Stimulated activated CD4-positive, alpha-beta T cell treated with anti-CD3 and anti-CD28 coated beads, Interleukin-15, amount 100 ng/mL, for 48 hours (primary cell): ENCODE results near the gene TBC1D25.

Source experiments
- DNase-seq, 2 donors: peaks; one replicate each; pipeline ENCODE4 v3.0.0-alpha.2; 2020; ENCODE audit warnings: low read depth in 2 of 2

TBC1D25 gene, protein sequence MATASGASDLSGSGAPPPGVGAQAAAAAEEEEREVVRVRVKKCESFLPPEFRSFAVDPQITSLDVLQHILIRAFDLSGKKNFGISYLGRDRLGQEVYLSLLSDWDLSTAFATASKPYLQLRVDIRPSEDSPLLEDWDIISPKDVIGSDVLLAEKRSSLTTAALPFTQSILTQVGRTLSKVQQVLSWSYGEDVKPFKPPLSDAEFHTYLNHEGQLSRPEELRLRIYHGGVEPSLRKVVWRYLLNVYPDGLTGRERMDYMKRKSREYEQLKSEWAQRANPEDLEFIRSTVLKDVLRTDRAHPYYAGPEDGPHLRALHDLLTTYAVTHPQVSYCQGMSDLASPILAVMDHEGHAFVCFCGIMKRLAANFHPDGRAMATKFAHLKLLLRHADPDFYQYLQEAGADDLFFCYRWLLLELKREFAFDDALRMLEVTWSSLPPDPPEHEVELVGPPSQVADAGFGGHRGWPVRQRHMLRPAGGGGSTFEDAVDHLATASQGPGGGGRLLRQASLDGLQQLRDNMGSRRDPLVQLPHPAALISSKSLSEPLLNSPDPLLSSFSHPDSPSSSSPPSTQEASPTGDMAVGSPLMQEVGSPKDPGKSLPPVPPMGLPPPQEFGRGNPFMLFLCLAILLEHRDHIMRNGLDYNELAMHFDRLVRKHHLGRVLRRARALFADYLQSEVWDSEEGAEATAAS

GRCh38 chrX:48539345-48540027 lies at the start of gene TBC1D25:
Gene TBC1D25, plus strand, starts transcription at chrX:48539714. Its CDS starts 84 bp downstream, at chrX:48539798.
- DNase-seq: peak; percentile 94 to 95

- DNase-seq: no peak
These were observed 49.6 kb upstream of the TBC1D25 start for GRCh38 chrX:48489892-48490291.

DNA sequence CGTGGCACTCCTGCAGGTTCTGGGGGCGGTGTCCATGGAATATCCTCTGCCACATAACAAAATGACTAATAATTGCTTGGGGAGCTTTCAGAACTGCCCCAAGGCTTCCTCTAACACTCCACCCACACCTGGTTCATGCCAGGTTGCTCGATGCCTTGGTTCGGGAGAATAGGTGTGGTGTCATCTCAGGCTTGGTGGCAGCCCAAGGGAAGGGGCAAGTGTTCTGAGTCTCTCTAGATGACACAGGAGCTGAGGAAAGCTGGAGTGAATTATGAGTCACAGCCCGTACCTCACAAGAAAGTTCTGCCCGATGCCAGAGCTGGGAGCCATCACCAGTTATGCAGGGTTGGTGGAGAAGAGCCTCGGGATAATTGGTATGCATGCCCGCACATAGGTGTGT lies 48.9 kb upstream of the TBC1D25 start:
- DNase-seq: no peak

- DNase-seq: no peak
These were observed 47.7 kb upstream of the TBC1D25 start for GRCh38 chrX:48491809-48492208.

DNA sequence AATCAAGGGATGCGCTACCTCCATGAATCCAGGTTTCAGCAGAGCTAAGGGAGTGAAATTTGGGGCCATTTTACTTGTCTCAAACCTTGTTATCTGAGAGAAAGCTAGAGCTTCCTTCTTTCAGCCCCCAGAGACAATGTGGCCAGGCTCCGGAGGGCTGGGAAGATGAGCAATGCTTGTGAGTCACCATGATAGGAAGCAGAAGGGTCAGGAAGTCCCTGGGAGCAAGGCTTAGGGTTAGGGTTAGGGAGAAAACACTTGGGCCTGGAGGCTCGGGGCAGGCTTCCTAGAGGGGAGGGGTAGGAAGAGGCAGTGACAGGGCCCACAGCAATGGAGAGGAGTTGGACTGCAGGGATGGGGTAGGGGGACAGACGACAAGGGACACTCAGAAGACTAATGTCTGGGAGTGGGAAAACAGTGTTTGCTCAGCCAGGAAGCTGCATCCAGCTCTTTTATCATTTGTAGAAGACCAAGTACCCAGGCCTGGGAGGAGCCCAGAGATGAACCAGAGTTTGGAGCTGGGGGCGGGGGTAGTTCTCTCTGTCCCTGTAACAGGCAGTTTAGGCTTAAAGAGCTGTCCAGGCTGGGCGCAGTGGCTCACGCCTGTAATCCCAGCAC lies 47.1 kb upstream of the TBC1D25 start:
- DNase-seq: no peak

- DNase-seq: no peak
These were observed 45.6 kb upstream of the TBC1D25 start for GRCh38 chrX:48493890-48494364.

GRCh38 chrX:48496660-48497059 lies 42.9 kb upstream of the TBC1D25 start:
- no peak for DNase-seq

DNA sequence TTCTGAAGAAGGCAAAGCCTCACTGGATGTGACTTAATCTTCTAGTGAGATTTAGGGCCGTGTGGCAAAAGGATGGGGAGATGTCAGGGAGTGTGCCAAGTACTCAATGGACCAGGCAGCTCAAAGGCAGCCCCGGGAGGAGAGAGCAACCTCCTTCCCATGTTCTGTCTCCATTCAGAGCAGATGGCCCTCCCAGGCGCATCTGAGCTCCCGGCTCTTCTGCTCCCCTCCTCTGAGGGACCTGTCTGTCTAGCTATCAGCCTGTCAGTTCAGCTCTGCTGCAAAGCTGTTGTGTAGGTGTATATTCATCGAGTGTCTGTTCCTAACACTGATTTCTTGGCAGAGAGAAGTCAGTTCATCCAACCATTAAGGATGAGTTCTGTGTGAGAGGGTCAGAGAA lies 41.6 kb upstream of the TBC1D25 start:
- no peak for DNase-seq

DNA sequence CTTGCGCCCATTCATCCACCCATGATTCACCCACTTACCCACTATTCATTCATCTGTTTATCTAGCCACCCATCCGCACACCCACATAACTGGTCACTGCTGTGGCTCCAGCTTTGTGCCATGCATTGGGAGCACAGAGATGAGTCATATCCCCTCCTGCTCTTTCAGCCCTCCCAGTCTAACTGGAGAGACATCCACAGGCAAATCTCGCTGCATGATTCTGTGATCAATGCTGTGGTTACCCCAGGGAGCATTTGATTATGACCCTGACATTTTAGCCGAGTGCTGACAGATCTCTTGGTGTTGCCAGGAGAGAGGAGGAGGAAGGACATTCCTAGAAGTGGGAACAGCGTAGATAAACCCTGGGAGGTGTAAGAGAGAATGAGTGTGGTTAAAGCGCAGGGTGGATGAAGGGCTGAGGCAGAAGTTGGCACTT lies 41.1 kb upstream of the TBC1D25 start:
- no peak for DNase-seq

DNA sequence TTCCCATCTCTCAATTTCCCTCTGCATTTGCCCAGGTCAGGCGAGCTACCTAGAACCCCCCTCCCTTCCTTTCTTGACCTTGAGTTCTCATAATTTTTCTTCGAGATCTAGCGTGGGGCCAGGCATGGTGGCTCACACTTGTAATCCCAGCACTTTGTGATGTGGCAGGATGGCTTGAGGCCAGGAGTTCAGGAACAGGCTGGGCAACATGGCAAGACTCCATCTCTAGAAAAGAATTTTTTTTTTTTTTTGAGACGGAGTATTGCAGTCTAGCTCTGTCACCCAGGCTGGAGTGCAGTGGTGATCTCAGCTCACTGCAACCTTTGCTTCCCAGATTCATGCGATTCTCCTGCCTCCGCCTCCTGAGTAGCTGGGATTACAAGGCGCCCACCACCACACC lies 35.3 kb upstream of the TBC1D25 start:
- DNase-seq: no peak

DNA sequence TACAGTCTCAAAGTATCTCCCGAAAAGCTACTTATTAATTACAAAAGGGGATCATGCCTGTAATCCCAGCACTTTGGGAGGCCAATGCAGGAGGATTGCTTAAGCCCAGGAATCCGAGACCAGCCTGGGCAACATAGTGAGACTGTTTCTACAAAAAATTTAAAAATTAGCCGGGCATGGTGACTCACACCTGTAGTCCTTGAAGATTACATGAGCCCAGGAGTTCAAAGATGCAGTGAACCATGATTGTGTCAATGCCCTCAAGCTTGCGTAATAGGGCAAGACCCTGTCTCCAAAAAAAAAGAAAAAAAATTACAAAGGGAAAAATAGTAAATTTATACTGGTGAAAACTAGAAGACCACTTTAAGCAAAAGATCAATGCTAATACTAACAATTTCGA lies 34.0 kb upstream of the TBC1D25 start:
- DNase-seq: no peak

DNA sequence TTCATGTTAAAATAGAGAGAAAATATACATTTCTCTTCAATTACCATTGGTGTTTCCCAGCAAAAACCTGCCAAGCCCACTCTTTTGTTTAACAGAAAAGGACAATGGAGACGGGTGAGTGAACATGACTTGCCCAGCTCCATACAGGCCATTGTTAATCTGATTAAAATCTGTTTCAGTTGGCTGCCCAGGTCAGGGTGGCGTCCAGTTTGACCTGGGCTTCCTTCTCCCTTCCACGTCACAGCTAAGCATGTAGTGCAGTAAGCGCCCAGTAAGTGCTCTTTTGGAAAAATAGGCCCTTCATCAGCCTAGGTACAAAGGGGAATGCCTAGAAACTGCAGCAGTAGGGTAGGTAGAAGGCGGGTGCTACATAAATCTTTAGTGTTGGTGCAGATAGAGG lies 32.3 kb upstream of the TBC1D25 start:
- no peak for DNase-seq

- peak; percentile 59 to 76 for DNase-seq
These were observed 30.9 kb upstream of the TBC1D25 start, which contains the start of gene PORCN for GRCh38 chrX:48508400-48509244. Gene PORCN, plus strand, starts transcription at chrX:48508992. Its CDS starts 829 bp downstream, at chrX:48509821.

GRCh38 chrX:48509245-48509590 lies 30.3 kb upstream of the TBC1D25 start:
- no peak for DNase-seq

DNA sequence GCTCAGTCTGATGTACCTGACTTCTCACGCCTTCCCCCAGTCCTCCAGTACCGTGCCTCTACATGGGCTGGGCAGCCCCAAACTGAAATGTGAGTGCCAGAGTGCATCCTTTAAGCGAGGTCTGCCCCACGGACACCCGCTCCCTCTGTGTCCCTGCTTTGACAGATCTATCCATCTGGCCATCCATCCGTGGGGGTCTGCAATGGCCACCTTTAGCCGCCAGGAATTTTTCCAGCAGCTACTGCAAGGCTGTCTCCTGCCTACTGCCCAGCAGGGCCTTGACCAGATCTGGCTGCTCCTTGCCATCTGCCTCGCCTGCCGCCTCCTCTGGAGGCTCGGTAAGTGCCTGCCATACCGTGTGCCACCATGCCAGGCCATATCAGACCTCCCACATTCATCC lies 29.9 kb upstream of the TBC1D25 start:
- DNase-seq: no peak

DNA sequence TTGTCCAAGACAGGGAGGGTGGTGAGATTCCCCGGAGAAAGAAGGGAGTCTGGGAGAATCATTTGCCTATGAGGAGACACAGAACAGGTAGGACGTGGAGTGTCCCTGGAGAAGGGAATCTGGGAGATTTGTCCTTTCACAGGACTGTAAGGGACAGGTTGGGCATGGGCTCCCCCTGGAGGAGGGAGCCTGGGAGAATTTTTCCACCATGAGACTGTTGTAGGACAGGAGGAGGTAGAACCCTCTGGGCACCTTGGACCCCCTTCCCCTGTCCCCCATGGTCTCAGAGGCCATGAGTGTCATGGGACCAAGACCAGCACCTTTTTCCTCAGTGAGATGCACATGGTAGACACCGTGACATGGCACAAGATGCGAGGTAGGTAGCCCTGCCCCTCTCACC lies 28.0 kb upstream of the TBC1D25 start:
- DNase-seq: no peak

DNA sequence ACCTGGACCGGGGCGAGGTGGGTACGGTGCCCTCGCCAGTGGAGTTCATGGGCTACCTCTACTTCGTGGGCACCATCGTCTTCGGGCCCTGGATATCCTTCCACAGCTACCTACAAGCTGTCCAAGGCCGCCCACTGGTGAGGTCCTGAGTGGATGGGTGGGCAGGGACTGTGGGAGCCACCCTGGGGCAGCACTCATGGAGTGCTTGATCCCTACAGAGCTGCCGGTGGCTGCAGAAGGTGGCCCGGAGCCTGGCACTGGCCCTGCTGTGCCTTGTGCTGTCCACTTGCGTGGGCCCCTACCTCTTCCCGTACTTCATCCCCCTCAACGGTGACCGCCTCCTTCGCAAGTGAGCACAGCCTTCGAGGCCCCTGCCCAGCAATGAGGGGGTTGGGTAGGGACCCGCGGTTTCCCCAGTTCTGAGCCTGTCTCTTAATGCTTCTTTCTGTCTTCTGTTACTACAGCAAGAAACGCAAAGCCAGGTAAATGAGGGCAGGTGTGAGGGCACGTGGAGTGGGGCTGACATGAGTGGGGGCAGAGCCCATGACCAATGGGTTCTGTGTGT lies 27.1 kb upstream of the TBC1D25 start:
- DNase-seq: no peak

GRCh38 chrX:48513670-48514069 lies 25.8 kb upstream of the TBC1D25 start:
- no peak for DNase-seq

DNA sequence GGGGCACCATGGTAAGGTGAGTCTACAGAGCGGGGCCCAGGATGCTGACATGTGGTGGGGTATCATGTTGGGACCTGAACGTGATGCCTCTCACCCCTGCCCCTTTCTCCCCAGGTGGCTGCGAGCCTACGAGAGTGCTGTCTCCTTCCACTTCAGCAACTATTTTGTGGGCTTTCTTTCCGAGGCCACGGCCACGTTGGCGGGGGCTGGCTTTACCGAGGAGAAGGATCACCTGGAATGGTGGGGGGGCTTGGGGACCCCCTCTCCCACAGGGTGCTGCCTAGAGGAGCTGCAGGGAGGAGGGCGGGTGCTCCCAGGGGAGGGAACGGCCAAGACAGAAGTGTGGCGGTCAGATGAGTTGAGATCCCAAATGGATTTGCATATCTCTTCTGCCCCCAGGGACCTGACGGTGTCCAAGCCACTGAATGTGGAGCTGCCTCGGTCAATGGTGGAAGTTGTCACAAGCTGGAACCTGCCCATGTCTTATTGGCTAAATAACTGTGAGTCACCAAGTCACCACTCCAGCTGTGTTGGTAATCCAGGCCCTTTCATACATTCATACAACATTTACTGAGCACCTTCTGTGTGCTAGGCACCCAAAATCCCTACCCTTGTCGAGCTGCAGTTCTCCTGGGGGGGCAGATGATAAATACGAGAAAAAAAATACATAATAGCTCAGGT lies 25.2 kb upstream of the TBC1D25 start:
- no peak for DNase-seq

DNA sequence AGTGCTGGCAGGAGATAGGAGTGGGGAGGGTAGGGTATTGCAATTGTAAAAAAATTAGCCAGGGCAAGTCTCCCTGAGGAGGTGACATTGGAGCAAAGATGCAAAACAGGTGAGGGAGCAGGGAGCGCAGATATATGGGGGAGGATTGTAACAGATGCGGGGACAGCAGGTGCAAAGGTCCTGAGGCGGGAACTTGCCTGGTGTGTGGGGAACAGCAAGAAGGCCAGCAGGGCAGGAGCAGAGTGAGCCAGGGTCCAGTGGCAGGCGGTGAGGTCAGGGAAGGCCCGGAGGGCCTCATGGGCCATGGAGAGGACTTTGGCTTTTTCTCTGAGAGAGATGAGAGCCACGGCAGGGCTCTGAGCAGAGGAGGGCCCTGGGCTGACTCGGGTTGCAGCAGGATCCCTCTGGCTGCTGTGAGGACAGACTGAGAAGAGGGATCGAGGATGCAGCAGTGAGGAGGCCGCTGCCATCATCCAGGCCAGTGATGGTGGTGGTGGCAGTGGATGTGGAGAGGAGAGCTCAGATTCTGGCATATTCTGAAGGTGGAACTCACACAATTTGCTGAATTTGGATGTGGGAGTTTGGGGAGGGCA lies 24.6 kb upstream of the TBC1D25 start:
- DNase-seq: no peak
